Kidney epithelial cell (primary cell): ENCODE data around the gene PTGES2. TPM values are rescaled to one million over a fixed set of nuclear protein-coding genes. Genes with fewer than 3 reads are reported as not detected.
"Not testable (repeated sequence)": the region's sequence is repeated elsewhere in the genome, so short reads cannot be mapped to it uniquely, and the experiment has no call there.

Experiments used
- DNase-seq: peaks from one replicate; pipeline ENCODE4 v3.0.0-alpha.2; 2010; ENCODE audit warnings: low read depth
- H3K27me3 ChIP-seq: 2 replicates; pipeline ENCODE4 v1.6.0; 2011; ENCODE audit warnings: low read length; ENCODE audit not compliant: control insufficient read depth, insufficient read depth
- H3K36me3 ChIP-seq: 2 replicates; pipeline ENCODE4 v1.5.1; 2011; ENCODE audit warnings: low read length; ENCODE audit not compliant: control insufficient read depth, insufficient read depth
- H3K4me3 ChIP-seq: 2 replicates; pipeline ENCODE4 v1.5.1; 2011; ENCODE audit warnings: low read depth, mild to moderate bottlenecking, control low read depth, low read length
- total RNA-seq: library from RNA; depleted of rRNA; stranded (reverse); fragments of >200 nt; gene quantifications from 2 replicates; pipeline ENCODE4 v1.2.3, GENCODE V29; 2015
- TF ChIP-seq, protein P1 (sequence below): IDR thresholded peaks from 2 replicates; pipeline ENCODE4 v1.5.1; 2011; ENCODE audit warnings: mild to moderate bottlenecking, moderate library complexity, low read length, control low read depth, inconsistent platforms; ENCODE audit not compliant: insufficient read depth, poor library complexity, severe bottlenecking

The PTGES2 gene
- total RNA-seq, 1 donor from 2014 or later: 81.2 TPM

- peaks cover 1% of the 10 kb centered on the region for H3K36me3 ChIP-seq
- no peaks in the 10 kb centered on the region for H3K27me3 ChIP-seq
- TF ChIP-seq, protein P1, sequence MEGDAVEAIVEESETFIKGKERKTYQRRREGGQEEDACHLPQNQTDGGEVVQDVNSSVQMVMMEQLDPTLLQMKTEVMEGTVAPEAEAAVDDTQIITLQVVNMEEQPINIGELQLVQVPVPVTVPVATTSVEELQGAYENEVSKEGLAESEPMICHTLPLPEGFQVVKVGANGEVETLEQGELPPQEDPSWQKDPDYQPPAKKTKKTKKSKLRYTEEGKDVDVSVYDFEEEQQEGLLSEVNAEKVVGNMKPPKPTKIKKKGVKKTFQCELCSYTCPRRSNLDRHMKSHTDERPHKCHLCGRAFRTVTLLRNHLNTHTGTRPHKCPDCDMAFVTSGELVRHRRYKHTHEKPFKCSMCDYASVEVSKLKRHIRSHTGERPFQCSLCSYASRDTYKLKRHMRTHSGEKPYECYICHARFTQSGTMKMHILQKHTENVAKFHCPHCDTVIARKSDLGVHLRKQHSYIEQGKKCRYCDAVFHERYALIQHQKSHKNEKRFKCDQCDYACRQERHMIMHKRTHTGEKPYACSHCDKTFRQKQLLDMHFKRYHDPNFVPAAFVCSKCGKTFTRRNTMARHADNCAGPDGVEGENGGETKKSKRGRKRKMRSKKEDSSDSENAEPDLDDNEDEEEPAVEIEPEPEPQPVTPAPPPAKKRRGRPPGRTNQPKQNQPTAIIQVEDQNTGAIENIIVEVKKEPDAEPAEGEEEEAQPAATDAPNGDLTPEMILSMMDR: no peak
- H3K4me3 ChIP-seq: no peak overlapping the region
- no peak for DNase-seq
These were observed 11.1 kb downstream of the PTGES2 start for GRCh38 chr9:128116104-128117083.

- no peaks in the 10 kb centered on the region for H3K36me3 ChIP-seq
- TF ChIP-seq, protein P1: no peak
- H3K4me3 ChIP-seq: no peak overlapping the region
- H3K27me3 ChIP-seq: no peaks in the 10 kb centered on the region
- no peak for DNase-seq
These were observed 12.1 kb downstream of the PTGES2 start for GRCh38 chr9:128115187-128116103.

GRCh38 chr9:128114326-128115186, 13.0 kb downstream of the PTGES2 start:
- no peaks in the 10 kb centered on the region for H3K36me3 ChIP-seq
- TF ChIP-seq, protein P1: no peak
- no peaks in the 10 kb centered on the region for H3K27me3 ChIP-seq
- H3K4me3 ChIP-seq: no peak overlapping the region
- DNase-seq: no peak

GRCh38 chr9:128113526-128114325, 13.8 kb downstream of the PTGES2 start:
- DNase-seq: no peak
- H3K27me3 ChIP-seq: no peaks in the 10 kb centered on the region
- H3K36me3 ChIP-seq: no peaks in the 10 kb centered on the region
- TF ChIP-seq, protein P1: no peak
- H3K4me3 ChIP-seq: no peak overlapping the region

GRCh38 chr9:128111726-128112125, 15.8 kb downstream of the PTGES2 start:
- not testable (repeated sequence) for DNase-seq, H3K27me3 ChIP-seq, H3K4me3 ChIP-seq, H3K36me3 ChIP-seq
